HCT116 (cell line): ENCODE data around the gene INSIG2. TPM values are rescaled to one million over a fixed set of nuclear protein-coding genes. Genes with fewer than 3 reads are reported as not detected.

Experiments used
- ATAC-seq: fragments of 200-7000 bp; cut with Tn5 transposase; 2 replicates; pipeline ENCODE4 v1.9.1; 2020; ENCODE audit warnings: mild to moderate bottlenecking, moderate library complexity
- BruUV-seq: library from RNA; stranded (reverse); fragments of 400-500 nt; replicated peaks from 2 replicates; lab custom pipeline; 2021; lab: Mats Ljungman, UMichigan
- CTCF ChIA-PET: fragments of 300-600 bp; sonication (Branson Sonifier 250); formaldehyde crosslinking; loops from one replicate; lab custom pipeline; 2021; ENCODE audit warnings: antibody characterized with exemption; lab: Charles Lee
- POLR2A ChIA-PET: fragments of 300-600, 350-600 bp; sonication (Branson Sonifier 250); formaldehyde crosslinking; loops from one replicate; lab custom pipeline; 2021; ENCODE audit warnings: antibody characterized with exemption; lab: Charles Lee
- RAD21 ChIA-PET, 2 experiments: fragments of 300-600 bp; sonication (Branson Sonifier 250); formaldehyde crosslinking; loops; one replicate each; lab custom pipeline; 2023; ENCODE audit warnings: low total read pairs in 2 of 2; ENCODE audit not compliant: uncharacterized antibody in 2 of 2, unreplicated experiment in 2 of 2, low non-redundant PET in 1 of 2; lab: Charles Lee
- DNase-seq: peaks from one replicate; pipeline ENCODE4 v3.0.0-alpha.2; 2010; ENCODE audit warnings: low read depth, low spot score
- H2AFZ ChIP-seq: fragments of 200-600 bp; shearing (Covaris generic), sonication (generic); 2 replicates; pipeline ENCODE4 v1.6.1; 2017; ENCODE audit warnings: low read depth, mixed run types, mixed read lengths, antibody characterized with exemption, low read length; ENCODE audit not compliant: poor library complexity, severe bottlenecking
- H3K27ac ChIP-seq: 2 replicates; pipeline ENCODE4 v1.5.1; 2012; ENCODE audit warnings: low read depth, low read length
- H3K27me3 ChIP-seq: fragments of 200-600 bp; sonication (generic); 2 replicates; pipeline ENCODE4 v1.6.1; 2016; ENCODE audit warnings: mixed run types, low read length, mixed read lengths; ENCODE audit not compliant: insufficient read depth
- H3K36me3 ChIP-seq, 2 experiments: fragments of 200-500 bp in 1 of 2; fragments of 200-600 bp in 1 of 2; sonication (Bioruptor generic) in 1 of 2; sonication (generic) in 1 of 2; 2 replicates each; pipeline versions ENCODE4 v1.5.1 to v1.6.1; 2014 to 2016; ENCODE audit warnings: low read length in 2 of 2, inconsistent platforms in 1 of 2, mixed read lengths in 1 of 2, mixed run types in 1 of 2; ENCODE audit not compliant: insufficient read depth in 2 of 2, control insufficient read depth in 1 of 2
- H3K4me1 ChIP-seq, 2 experiments: fragments of 200-600 bp in 1 of 2; sonication (generic) in 1 of 2; 2 replicates each; pipeline versions ENCODE4 v1.5.1 to v1.6.1; 2012 to 2017; ENCODE audit warnings: low read length in 2 of 2, inconsistent platforms in 1 of 2, mild to moderate bottlenecking in 1 of 2, mixed read lengths in 1 of 2, mixed run types in 1 of 2, moderate library complexity in 1 of 2; ENCODE audit not compliant: insufficient read depth in 2 of 2, control insufficient read depth in 1 of 2
- H3K4me2 ChIP-seq: fragments of 200-600 bp; sonication (generic); 2 replicates; pipeline ENCODE4 v1.6.1; 2017; ENCODE audit warnings: mixed run types, low read length, mixed read lengths
- H3K4me3 ChIP-seq, 2 experiments: fragments of 200-600 bp in 1 of 2; sonication (generic) in 1 of 2; replicated peaks in 1 of 2; 2 replicates each; pipeline ENCODE4 v1.5.1; 2011 to 2016; ENCODE audit warnings: low read length in 2 of 2, control low read depth in 1 of 2, low read depth in 1 of 2, mild to moderate bottlenecking in 1 of 2, mixed read lengths in 1 of 2, mixed run types in 1 of 2
- H3K79me2 ChIP-seq: fragments of 200-600 bp; sonication (generic); 2 replicates; pipeline ENCODE4 v1.6.1; 2017; ENCODE audit warnings: mild to moderate bottlenecking, mixed run types, low read length, moderate library complexity, mixed read lengths; ENCODE audit not compliant: insufficient read depth
- H3K9ac ChIP-seq: fragments of 200-600 bp; sonication (generic); 2 replicates; pipeline ENCODE4 v1.6.1; 2016; ENCODE audit warnings: low read length, mixed read lengths
- H3K9me2 ChIP-seq: fragments of 200-600 bp; sonication (generic), shearing (Covaris generic); 2 replicates; pipeline ENCODE4 v1.6.1; 2017; ENCODE audit warnings: mixed run types, mild to moderate bottlenecking, moderate library complexity; ENCODE audit not compliant: insufficient read depth
- H3K9me3 ChIP-seq, 2 experiments: fragments of 200-500 bp in 1 of 2; fragments of 200-600 bp in 1 of 2; sonication (Bioruptor generic) in 1 of 2; sonication (generic) in 1 of 2; 2 replicates each; pipeline ENCODE4 v1.6.1; 2014 to 2017; ENCODE audit warnings: low read length in 2 of 2, mixed read lengths in 2 of 2, inconsistent platforms in 1 of 2, low read depth in 1 of 2, mild to moderate bottlenecking in 1 of 2, mixed run types in 1 of 2, moderate library complexity in 1 of 2; ENCODE audit not compliant: control insufficient read depth in 1 of 2, insufficient read depth in 1 of 2
- H4K20me1 ChIP-seq: fragments of 200-600 bp; sonication (generic), shearing (Covaris generic); 2 replicates; pipeline ENCODE4 v1.6.1; 2017; ENCODE audit warnings: mixed run types, mild to moderate bottlenecking, moderate library complexity; ENCODE audit not compliant: insufficient read depth
- ATF3 ChIP-seq: IDR thresholded peaks from 2 replicates; pipeline ENCODE4 v1.6.1; 2012
- CBX3 ChIP-seq: IDR thresholded peaks from 2 replicates; pipeline ENCODE4 v1.6.1; 2012; ENCODE audit warnings: low read depth
- CTCF ChIP-seq, 3 experiments: fragments of 200-600 bp in 1 of 3; sonication (generic) in 1 of 3; IDR thresholded peaks in 2 of 3; conservative IDR thresholded peaks in 1 of 3; 2 replicates each; pipeline ENCODE4 v1.5.1; 2012 to 2017; ENCODE audit warnings: low read depth in 2 of 3, low read length in 2 of 3, antibody characterized with exemption in 1 of 3, borderline replicate concordance in 1 of 3, control low read depth in 1 of 3, mild to moderate bottlenecking in 1 of 3, mixed read lengths in 1 of 3, mixed run types in 1 of 3, moderate library complexity in 1 of 3; ENCODE audit not compliant: insufficient read depth in 1 of 3
- EGR1 ChIP-seq: IDR thresholded peaks from 2 replicates; pipeline ENCODE4 v1.6.1; 2012; ENCODE audit warnings: low read depth
- ELF1 ChIP-seq: IDR thresholded peaks from 2 replicates; pipeline ENCODE4 v1.6.1; 2012; ENCODE audit warnings: low read depth, borderline replicate concordance
- EZH2 ChIP-seq: fragments of 200-600 bp; sonication (generic); IDR thresholded peaks from 2 replicates; pipeline ENCODE4 v1.6.1; 2017; ENCODE audit warnings: antibody characterized with exemption, mixed run types
- EZH2phosphoT487 ChIP-seq: fragments of 200-600 bp; IDR thresholded peaks from 2 replicates; pipeline ENCODE4 v1.6.1; 2018; ENCODE audit warnings: antibody characterized with exemption, borderline replicate concordance
- JUND ChIP-seq: IDR thresholded peaks from 2 replicates; pipeline ENCODE4 v1.6.1; 2012
- POLR2AphosphoS5 ChIP-seq: IDR thresholded peaks from 2 replicates; pipeline ENCODE4 v1.6.1; 2011; ENCODE audit warnings: mild to moderate bottlenecking, low read depth, low read length, moderate library complexity
- SIN3A ChIP-seq: IDR thresholded peaks from 2 replicates; pipeline ENCODE4 v1.6.1; 2012; ENCODE audit warnings: low read depth
- SP1 ChIP-seq: IDR thresholded peaks from 2 replicates; pipeline ENCODE4 v1.6.1; 2012; ENCODE audit warnings: low read depth
- SRF ChIP-seq: IDR thresholded peaks from 2 replicates; pipeline ENCODE4 v1.6.1; 2012; ENCODE audit warnings: low read depth
- ZBTB33 ChIP-seq: IDR thresholded peaks from 2 replicates; pipeline ENCODE4 v1.6.1; 2011; ENCODE audit warnings: mild to moderate bottlenecking, low read length, moderate library complexity; ENCODE audit not compliant: insufficient replicate concordance; ENCODE audit errors: extremely low read depth
- ZFX ChIP-seq: fragments of 450-650 bp; IDR thresholded peaks from 2 replicates; pipeline ENCODE4 v1.6.1; 2017
- intact Hi-C: fragments of 100-400 bp; cut with micrococcal nuclease; formaldehyde crosslinking; loops from 2 replicates; pipeline ENCODE4 v1.10.0; 2022
- total RNA-seq: library from RNA; stranded (reverse); gene quantifications from one replicate; pipeline ENCODE4 v1.2.1, GENCODE V29; 2021; ENCODE audit not compliant: unreplicated experiment

Gene INSIG2
- total RNA-seq, 1 experiment from 2014 or later = 21.8 TPM

- H3K27me3 ChIP-seq = no peaks in the 10 kb centered on the region
- ChIA-PET RAD21 (no interaction called here), CTCF (no interaction called here), POLR2A (interaction anchor here (1.4 kb wide), 1 partner anchor 10 kb away, joined by 3 read pairs; no protein-coding TSS in a partner anchor)
- no peak overlapping the region for H3K27ac ChIP-seq
- intact Hi-C loops = no loop called here
- H2AFZ ChIP-seq = no peak overlapping the region
- BruUV-seq = no TSS peak
- TF ChIP-seq CBX3 (no peak), POLR2AphosphoS5 (no peak), ZFX (no peak), EZH2 (no peak), SP1 (no peak), EZH2phosphoT487 (no peak), SRF (no peak), EGR1 (no peak), ZBTB33 (no peak), CTCF (IDR thresholded peaks at IDR 0.05 in 2 of 3, conservative IDR thresholded peaks at IDR 0.05 in 1 of 3; ENCODE audit: borderline replicate concordance in 1 of 3, insufficient read depth in 1 of 3, low read depth in 2 of 3, low read length in 2 of 3) (no peak), JUND (no peak), SIN3A (no peak), ELF1 (no peak), ATF3 (no peak)
- no peaks in the 10 kb centered on the region for H3K9me2 ChIP-seq
- peaks cover 0 to 3% of the 10 kb centered on the region in 2 experiments; a peak in 1 of 4 replicates for H3K36me3 ChIP-seq
- no peaks in the 10 kb centered on the region for H4K20me1 ChIP-seq
- H3K9me3 ChIP-seq = no peaks in the 10 kb centered on the region
- ATAC-seq (no peak), DNase-seq (no peak)
- peaks cover 27 to 90% of the 10 kb centered on the region in 2 experiments for H3K4me1 ChIP-seq
- no peaks in the 10 kb centered on the region for H3K79me2 ChIP-seq
- H3K4me3 ChIP-seq = no peak overlapping the region
- H3K9ac ChIP-seq = no peak overlapping the region
- H3K4me2 ChIP-seq = no peak overlapping the region
Observed at GRCh38 chr2:118115761-118116160, 27.5 kb downstream of the INSIG2 start.
